Prostate gland (tissue), 2 donors: ENCODE results near the gene LENG8. TPM values are rescaled to one million over a fixed set of nuclear protein-coding genes. Genes with fewer than 3 reads are reported as not detected.
A peak's percentile ranks its signal among the peaks of the same experiment; 100 is the strongest.

ENCODE experiments used
- DNase-seq: peaks from one replicate; pipeline ENCODE4 v3.0.0-alpha.2; 2019; ENCODE audit warnings: low spot score
- H3K27ac ChIP-seq, 2 donors: fragments of 200-600 bp; sonication (generic); 2 replicates each; pipeline ENCODE4 v1.5.1; 2017 to 2019
- H3K27me3 ChIP-seq: fragments of 200-600 bp; sonication (generic); replicated peaks from 2 replicates; pipeline ENCODE4 v1.5.1; 2019; ENCODE audit not compliant: insufficient read depth
- H3K36me3 ChIP-seq, 2 donors: fragments of 200-600 bp; sonication (generic); 1 replicate in 1 of 2; 2 replicates in 1 of 2; pipeline versions ENCODE4 v1.5.1 to v1.8.1; 2017 to 2019
- H3K4me1 ChIP-seq: fragments of 200-600 bp; sonication (generic); replicated peaks from 2 replicates; pipeline ENCODE4 v1.5.1; 2019
- H3K4me3 ChIP-seq, 2 donors: fragments of 200-600 bp; sonication (generic); 2 replicates each; pipeline ENCODE4 v1.5.1; 2017 to 2019
- H3K9me3 ChIP-seq: fragments of 200-600 bp; sonication (generic); 2 replicates; pipeline ENCODE4 v1.5.1; 2017
- CTCF ChIP-seq, 4 experiments: fragments of 200-600 bp in 2 of 4; fragments of 450-650 bp in 2 of 4; sonication (generic) in 2 of 4; IDR thresholded peaks; 1 replicate in 3 of 4; 2 replicates in 1 of 4; pipeline ENCODE4 v1.5.1; 2016 to 2019; ENCODE audit warnings: antibody characterized with exemption in 4 of 4, mild to moderate bottlenecking in 2 of 4, moderate library complexity in 2 of 4
- POLR2A ChIP-seq: fragments of 450-650 bp; IDR thresholded peaks from one replicate; pipeline ENCODE4 v1.6.1; 2016; ENCODE audit warnings: antibody characterized with exemption, mild to moderate bottlenecking
- POLR2AphosphoS5 ChIP-seq: sonication (generic); formaldehyde crosslinking; IDR thresholded peaks from one replicate; pipeline ENCODE4 v1.6.1; 2017; ENCODE audit warnings: antibody characterized with exemption
- WGBS: methylation state at CpG from one replicate; pipeline ENCODE4 v1.1.5; 2018; 5-methylcytosine and 5-hydroxymethylcytosine counted together
- intact Hi-C: fragments of 100-400 bp; cut with DNase I; formaldehyde crosslinking; loops from one replicate; pipeline ENCODE4 v1.14.2; 2022
- total RNA-seq, 2 donors: library from RNA; depleted of rRNA; stranded (reverse); fragments of >200 nt; gene quantifications; one replicate each; pipeline ENCODE4 v1.1.0, GENCODE V29; 2016

LENG8 gene
- total RNA-seq, 2 donors from 2014 or later: 111 to 292 TPM

GRCh38 chr19:54428323-54429175, 20.4 kb upstream of the LENG8 start:
- WGBS: 78% methylated on average over 11 of the region's 11 CpGs
- no peak for TF ChIP-seq POLR2A
- TF ChIP-seq CTCF (IDR thresholded peaks at IDR 0.05): no peak
- TF ChIP-seq POLR2AphosphoS5: no peak
- Histone ChIP-seq H3K27ac (no peak overlapping the region), H3K4me1 (peaks cover 7% of the 10 kb centered on the region), H3K4me3 (no peak overlapping the region), H3K27me3 (no peaks in the 10 kb centered on the region), H3K9me3 (no peaks in the 10 kb centered on the region), H3K36me3 (no peaks in the 10 kb centered on the region)
- intact Hi-C loops: no loop called here
- no peak for DNase-seq

- H3K4me1 ChIP-seq: peaks cover 7% of the 10 kb centered on the region
Observed at GRCh38 chr19:54429176-54429495, 19.9 kb upstream of the LENG8 start.

GRCh38 chr19:54429545-54430227, 19.3 kb upstream of the LENG8 start:
- 38% methylated on average over 13 of the region's 13 CpGs for WGBS
- Histone ChIP-seq H3K4me3 (no peak overlapping the region), H3K36me3 (no peaks in the 10 kb centered on the region), H3K27me3 (no peaks in the 10 kb centered on the region), H3K9me3 (no peaks in the 10 kb centered on the region), H3K4me1 (peaks cover 7% of the 10 kb centered on the region), H3K27ac (no peak overlapping the region)
- no peak for DNase-seq
- intact Hi-C loops: no loop called here
- no peak for TF ChIP-seq POLR2A

More at GRCh38 chr19:54429176-54429495, 19.9 kb upstream of the LENG8 start:
- H3K4me3 ChIP-seq: no peak overlapping the region
- no peak overlapping the region for H3K27ac ChIP-seq
- DNase-seq: no peak
- no peaks in the 10 kb centered on the region for H3K36me3 ChIP-seq
- no peaks in the 10 kb centered on the region for H3K27me3 ChIP-seq
- TF ChIP-seq CTCF (IDR thresholded peaks at IDR 0.05): no peak
- no peak for TF ChIP-seq POLR2A
- no peak for TF ChIP-seq POLR2AphosphoS5
- no peaks in the 10 kb centered on the region for H3K9me3 ChIP-seq
- WGBS: 59% methylated on average over 8 of the region's 8 CpGs
- intact Hi-C loops: no loop called here

GRCh38 chr19:54430306-54431254, 18.4 kb upstream of the LENG8 start:
- peak overlapping the region; percentile 12 to 23 for H3K4me3 ChIP-seq
- peaks cover 7% of the 10 kb centered on the region for H3K4me1 ChIP-seq
- intact Hi-C loops: no loop called here
- H3K36me3 ChIP-seq: no peaks in the 10 kb centered on the region
- TF ChIP-seq CTCF (IDR thresholded peaks at IDR 0.05) (peak in 1 of 4 experiments; percentile 38), POLR2AphosphoS5 (peak; percentile 8), POLR2A (no peak)
- 4% methylated on average over 40 of the region's 43 CpGs for WGBS
- H3K27ac ChIP-seq: peak overlapping the region; percentile 50 to 67
- no peaks in the 10 kb centered on the region for H3K9me3 ChIP-seq
- DNase-seq: peak; percentile 37
- H3K27me3 ChIP-seq: no peaks in the 10 kb centered on the region

GRCh38 chr19:54431255-54431838, 17.7 kb upstream of the LENG8 start:
- Histone ChIP-seq H3K4me1 (peaks cover 7% of the 10 kb centered on the region), H3K27me3 (no peaks in the 10 kb centered on the region), H3K4me3 (peak overlapping the region; percentile 12 to 23), H3K9me3 (no peaks in the 10 kb centered on the region), H3K27ac (peak overlapping the region; percentile 50 to 67), H3K36me3 (no peaks in the 10 kb centered on the region)
- TF ChIP-seq POLR2A (no peak), POLR2AphosphoS5 (peak; percentile 62), CTCF (IDR thresholded peaks at IDR 0.05) (no peak)
- intact Hi-C loops: no loop called here
- 11% methylated on average over 11 of the region's 11 CpGs for WGBS
- peak; percentile 89 for DNase-seq
